HG03558 (cell line): ENCODE data around the gene ETS2.

Experiments
- ATAC-seq: cut with Tn5 transposase; IDR thresholded peaks from one replicate; pipeline ENCODE4 v1.9.1; 2021; ENCODE audit warnings: moderate number of reproducible peaks; ENCODE audit not compliant: unreplicated experiment; ENCODE audit errors: extremely low read depth

The ETS2 gene

GRCh38 chr21:38805328-38806152 is at the start of gene ETS2:
Gene ETS2 (plus strand): TSS chr21:38805929. CDS start chr21:38810035, 4,106 bp downstream.
- ATAC-seq: no peak

- no peak for ATAC-seq
These were observed 49.0 kb upstream of the ETS2 start for GRCh38 chr21:38756746-38757145.

- ATAC-seq: no peak
These were observed 47.1 kb upstream of the ETS2 start for GRCh38 chr21:38758501-38759214.

- ATAC-seq: no peak
These were observed 46.3 kb upstream of the ETS2 start for GRCh38 chr21:38759413-38759812.

DNA sequence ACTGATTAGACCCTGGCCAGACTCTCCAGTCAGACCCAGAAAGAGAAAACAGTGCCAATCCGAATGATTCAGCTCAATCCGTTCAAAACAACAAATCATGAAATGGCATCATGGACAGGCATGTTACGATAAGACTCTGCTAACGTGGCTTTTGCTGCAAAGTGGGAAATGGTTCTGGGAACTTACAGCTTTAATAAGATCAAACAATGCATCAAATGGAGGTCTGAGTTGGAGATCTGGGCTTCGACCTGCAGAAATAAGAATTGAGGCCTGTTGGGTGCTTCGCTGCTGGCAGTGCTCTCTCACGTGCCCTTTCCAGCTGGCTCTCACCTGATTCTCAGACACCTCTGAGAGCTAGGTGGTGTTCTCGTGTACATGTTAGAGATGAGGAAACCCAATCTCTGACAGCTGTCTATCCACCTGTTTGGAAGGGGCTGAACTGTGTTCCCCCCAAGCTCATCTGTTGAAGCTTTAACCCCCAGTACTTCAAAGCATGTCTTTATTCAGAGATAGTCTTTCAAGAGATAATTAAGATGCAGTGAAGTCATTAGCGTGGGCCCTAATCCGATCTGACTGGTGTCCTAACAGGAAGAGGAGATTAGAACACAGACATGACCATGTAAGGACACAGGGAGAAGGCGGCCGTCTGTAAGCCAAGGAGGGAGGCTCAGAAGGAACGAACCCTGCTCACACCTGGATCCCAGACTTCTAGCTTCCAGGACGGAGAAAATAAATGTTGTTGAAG is 45.5 kb upstream of the ETS2 start:
- ATAC-seq: no peak

GRCh38 chr21:38760762-38761155 is 45.0 kb upstream of the ETS2 start:
- no peak for ATAC-seq

- ATAC-seq: no peak
These were observed 44.2 kb upstream of the ETS2 start for GRCh38 chr21:38761531-38761930.

DNA sequence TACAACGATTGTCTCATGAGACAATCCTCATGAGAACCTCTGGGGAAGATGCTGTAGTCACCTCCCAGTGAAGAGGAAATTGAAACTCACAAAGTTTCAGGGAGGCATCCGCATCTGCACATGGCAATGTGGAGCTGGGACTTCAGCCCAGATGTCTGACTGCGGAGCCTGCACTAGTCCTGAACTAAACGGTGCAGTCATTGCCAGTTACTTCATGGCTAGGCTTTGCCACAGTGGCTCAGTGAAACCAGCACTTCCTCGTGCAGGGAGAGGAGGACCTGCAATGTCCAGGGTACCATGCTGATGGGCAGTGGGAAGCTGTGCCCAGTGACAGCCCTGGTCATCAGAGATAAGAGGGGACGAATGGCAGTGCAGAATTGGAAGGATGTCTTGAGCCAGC is 40.7 kb upstream of the ETS2 start:
- no peak for ATAC-seq

GRCh38 chr21:38766987-38767722 is 38.6 kb upstream of the ETS2 start:
- ATAC-seq: peak; percentile 85

DNA sequence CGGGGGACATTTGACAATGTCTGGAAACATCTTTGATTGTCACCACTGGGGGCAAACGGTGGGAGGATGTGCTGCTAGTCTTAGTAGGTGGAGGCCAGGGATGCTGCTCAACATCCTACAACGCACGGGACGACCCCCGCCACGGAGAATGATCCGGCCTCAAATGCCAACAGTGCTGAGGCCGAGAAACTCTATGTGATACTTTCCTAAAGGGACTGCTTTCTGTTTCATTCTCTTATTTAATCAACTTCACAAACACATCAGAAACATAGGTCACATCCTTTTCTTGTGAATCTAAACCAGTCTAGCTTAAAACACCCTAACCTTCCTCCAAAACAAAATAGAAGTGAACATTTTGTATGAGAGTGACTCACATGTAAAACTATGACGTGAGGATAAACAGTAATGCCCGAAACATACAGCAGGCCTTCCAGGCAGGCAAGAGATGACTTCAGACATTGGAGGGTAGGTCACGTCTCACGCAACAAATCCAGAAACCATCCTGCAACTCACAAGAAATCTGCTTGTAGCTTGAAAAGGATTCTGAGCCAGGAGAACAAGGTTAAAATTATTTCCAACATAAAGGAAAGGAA is 37.2 kb upstream of the ETS2 start:
- no peak for ATAC-seq

- no peak for ATAC-seq
These were observed 36.4 kb upstream of the ETS2 start for GRCh38 chr21:38769191-38769780.

DNA sequence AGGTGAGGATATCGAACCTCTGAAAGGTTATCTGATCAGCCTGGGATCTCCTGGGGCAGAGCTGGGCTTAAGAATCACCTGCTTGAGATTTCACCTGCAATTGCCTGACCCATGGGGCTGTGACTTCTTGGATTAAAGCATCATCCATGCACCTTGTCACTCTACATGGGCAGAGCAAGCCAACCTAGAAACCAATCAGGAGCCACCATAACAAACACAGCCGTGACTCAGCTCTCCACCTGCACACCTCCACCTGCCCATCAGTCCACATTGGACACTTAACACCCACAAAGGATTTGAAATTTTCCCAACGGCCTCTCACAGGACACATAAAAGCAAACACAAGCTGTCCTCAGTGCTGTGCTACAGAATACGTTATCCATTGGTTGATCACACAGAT is 35.1 kb upstream of the ETS2 start:
- ATAC-seq: no peak

DNA sequence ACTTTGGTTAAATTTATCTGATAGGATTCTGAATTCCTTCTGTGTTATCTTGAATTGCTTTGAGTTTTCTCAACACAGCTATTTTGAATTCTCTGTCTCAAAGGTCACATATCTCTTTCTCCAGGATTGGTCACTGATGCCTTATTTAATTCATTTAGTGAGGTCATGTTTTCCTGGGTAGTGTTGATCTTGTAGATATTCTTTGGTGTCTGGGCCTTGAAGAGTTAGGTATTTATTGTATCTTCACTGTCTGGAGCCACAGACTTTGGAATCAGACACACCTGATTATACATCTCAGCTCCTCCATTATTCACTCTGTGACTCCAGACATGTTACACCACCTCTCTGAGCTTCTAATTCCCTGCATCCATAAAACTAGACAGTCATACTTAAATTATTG is 34.2 kb upstream of the ETS2 start:
- ATAC-seq: no peak

GRCh38 chr21:38772646-38773045 is 33.1 kb upstream of the ETS2 start:
- no peak for ATAC-seq

GRCh38 chr21:38773099-38774061 is 32.3 kb upstream of the ETS2 start:
- ATAC-seq: no peak

DNA sequence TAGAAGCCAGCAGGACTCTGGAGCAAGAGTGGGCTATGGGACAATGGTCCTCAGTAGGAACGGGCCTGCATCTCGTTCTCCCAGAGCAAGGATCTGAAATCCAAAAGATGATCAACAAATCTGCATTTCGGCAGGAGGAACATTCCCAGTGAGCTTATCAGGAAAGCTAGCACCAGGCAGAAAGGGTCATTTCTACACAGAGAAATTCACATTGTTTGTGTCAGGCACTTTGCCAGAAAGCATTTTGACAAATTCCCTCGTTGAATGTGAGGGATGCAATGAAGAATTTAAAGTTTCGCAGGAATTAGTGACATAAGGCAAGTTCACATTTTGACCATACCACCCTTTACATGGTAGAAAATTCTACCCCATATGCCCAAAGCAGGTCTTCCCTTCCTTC is 31.6 kb upstream of the ETS2 start:
- no peak for ATAC-seq

- ATAC-seq: no peak
These were observed 31.0 kb upstream of the ETS2 start for GRCh38 chr21:38774586-38775285.

GRCh38 chr21:38775733-38776132 is 30.0 kb upstream of the ETS2 start:
- ATAC-seq: no peak
